Common myeloid progenitor, CD34-positive (primary cell): Measurements from ENCODE around the gene SYNPO2L.
A peak's percentile ranks its signal among the peaks of the same experiment; 100 is the strongest.

ENCODE experiments used
- CTCF ChIA-PET: fragments of 350-600 bp; sonication (Branson Sonifier 250); formaldehyde crosslinking; loops from one replicate; lab custom pipeline; 2021; ENCODE audit warnings: antibody characterized with exemption; lab: Charles Lee
- POLR2A ChIA-PET: fragments of 350-600 bp; sonication (Branson Sonifier 250); formaldehyde crosslinking; loops from one replicate; lab custom pipeline; 2021; ENCODE audit warnings: antibody characterized with exemption; lab: Charles Lee
- DNase-seq, 3 donors: peaks; one replicate each; pipeline versions ENCODE4 v3.0.0 to v3.0.0-alpha.2; 2013
- H3K27ac ChIP-seq, 2 experiments: 1 replicate in 1 of 2; 2 replicates in 1 of 2; pipeline ENCODE4 v1.7.0; 2013; ENCODE audit warnings: inconsistent platforms in 2 of 2, low read length in 2 of 2, mild to moderate bottlenecking in 2 of 2, low read depth in 1 of 2, moderate library complexity in 1 of 2; ENCODE audit not compliant: severe bottlenecking in 2 of 2, insufficient read depth in 1 of 2, poor library complexity in 1 of 2
- H3K27me3 ChIP-seq, 5 experiments: replicated peaks in 2 of 5; 1 replicate in 3 of 5; 2 replicates in 2 of 5; pipeline versions ENCODE4 v1.6.1 to v1.7.0; 2013; ENCODE audit warnings: low read length in 4 of 5, mild to moderate bottlenecking in 2 of 5, moderate library complexity in 2 of 5, inconsistent platforms in 1 of 5; ENCODE audit not compliant: insufficient read depth in 5 of 5, control insufficient read depth in 4 of 5
- H3K36me3 ChIP-seq, 4 experiments: 1 replicate in 2 of 4; 2 replicates in 2 of 4; pipeline versions ENCODE4 v1.6.1 to v1.7.0; 2013; ENCODE audit warnings: low read length in 3 of 4, control low read depth in 1 of 4, mild to moderate bottlenecking in 1 of 4; ENCODE audit not compliant: control insufficient read depth in 4 of 4, insufficient read depth in 4 of 4
- H3K4me1 ChIP-seq, 4 experiments: 1 replicate in 3 of 4; 2 replicates in 1 of 4; pipeline versions ENCODE4 v1.6.1 to v1.7.1; 2013; ENCODE audit warnings: low read length in 3 of 4, mild to moderate bottlenecking in 3 of 4, control low read depth in 1 of 4, inconsistent platforms in 1 of 4, moderate library complexity in 1 of 4; ENCODE audit not compliant: control insufficient read depth in 4 of 4, insufficient read depth in 4 of 4; ENCODE audit errors: control extremely low read depth in 1 of 4
- H3K4me3 ChIP-seq, 7 experiments: 1 replicate in 4 of 7; 2 replicates in 3 of 7; pipeline versions ENCODE4 v1.5.1 to v1.7.0; 2013; ENCODE audit warnings: mild to moderate bottlenecking in 7 of 7, low read length in 6 of 7, moderate library complexity in 6 of 7, inconsistent platforms in 2 of 7, low read depth in 2 of 7, control low read depth in 1 of 7; ENCODE audit not compliant: insufficient read depth in 4 of 7, control insufficient read depth in 1 of 7; ENCODE audit errors: extremely low read depth in 1 of 7
- H3K9me3 ChIP-seq, 5 experiments: 1 replicate in 4 of 5; 2 replicates in 1 of 5; pipeline versions ENCODE4 v1.6.1 to v1.7.1; 2013; ENCODE audit warnings: low read length in 4 of 5, mild to moderate bottlenecking in 2 of 5, inconsistent platforms in 1 of 5, low read depth in 1 of 5, moderate library complexity in 1 of 5; ENCODE audit not compliant: control insufficient read depth in 4 of 5, insufficient read depth in 2 of 5; ENCODE audit errors: control extremely low read depth in 1 of 5
- WGBS: methylation state at CpG from one replicate; pipeline ENCODE4 v1.1.5; 2013; ENCODE audit not compliant: insufficient coverage; 5-methylcytosine and 5-hydroxymethylcytosine counted together

The SYNPO2L gene

DNA sequence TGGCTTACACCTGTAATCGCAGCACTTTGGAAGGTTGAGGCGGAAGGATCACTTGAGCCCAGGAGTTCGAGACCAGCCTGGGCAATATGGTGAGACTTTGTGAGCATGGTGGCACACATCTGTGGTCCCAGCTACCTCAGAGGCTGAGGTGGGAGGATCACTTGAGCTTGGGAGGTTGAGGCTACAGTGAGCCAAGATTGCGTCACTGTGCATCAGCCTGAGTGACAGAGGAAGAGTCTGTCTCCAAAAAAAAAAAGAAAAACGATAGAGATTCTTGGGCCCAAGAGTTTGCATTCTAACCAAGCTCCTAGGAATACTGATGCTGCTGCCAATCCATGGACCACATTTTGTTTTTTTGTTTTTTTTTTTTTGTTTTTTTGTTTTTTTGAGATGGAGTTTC is 26.7 kb downstream of the SYNPO2L start:
- H3K27ac ChIP-seq: no peak overlapping the region
- 100% methylated on average over 5 of the region's 5 CpGs for WGBS
- ChIA-PET POLR2A (no interaction called here), CTCF (interaction anchor here (1.1 to 4.2 kb wide), 3 partner anchors 9 to 377 kb away, joined by 3 to 19 read pairs (median 3); partner anchors contain the start of gene MRPS16)
- no peaks in the 10 kb centered on the region for H3K9me3 ChIP-seq
- no peaks in the 10 kb centered on the region for H3K27me3 ChIP-seq
- no peak for DNase-seq
- H3K36me3 ChIP-seq: no peaks in the 10 kb centered on the region
- peaks cover 8 to 18% (median 13%) of the 10 kb centered on the region in 4 experiments for H3K4me1 ChIP-seq
- H3K4me3 ChIP-seq: no peak overlapping the region

DNA sequence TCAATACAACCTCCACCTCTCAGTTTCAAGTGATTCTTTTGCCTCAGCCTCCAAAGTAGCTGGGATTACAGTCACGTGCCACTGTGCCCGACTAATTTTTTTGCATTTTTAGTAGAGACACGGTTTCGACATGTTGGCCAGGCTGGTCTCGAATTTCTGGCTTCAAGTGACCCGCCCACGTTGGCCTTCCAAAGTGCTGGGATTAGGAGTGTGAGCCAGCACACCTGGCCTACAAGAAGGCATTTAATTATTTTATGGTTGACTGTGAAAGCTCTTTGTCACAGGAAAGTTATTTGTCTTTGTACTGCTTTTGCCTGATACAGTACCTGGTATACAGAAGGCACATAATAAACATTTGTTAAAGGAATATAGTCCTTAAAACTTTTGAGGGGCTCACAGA is 27.4 kb downstream of the SYNPO2L start:
- Histone ChIP-seq H3K4me1 (peaks cover 8 to 18% (median 13%) of the 10 kb centered on the region in 4 experiments), H3K36me3 (no peaks in the 10 kb centered on the region), H3K9me3 (no peaks in the 10 kb centered on the region), H3K27ac (no peak overlapping the region), H3K4me3 (no peak overlapping the region), H3K27me3 (no peaks in the 10 kb centered on the region)
- DNase-seq: no peak
- CTCF ChIA-PET: interaction anchor here (1.1 to 4.2 kb wide), 3 partner anchors 13 to 99 kb away, joined by 3 to 19 read pairs (median 9); no protein-coding TSS in a partner anchor
- WGBS: 94% methylated on average over 6 of the region's 7 CpGs
- POLR2A ChIA-PET: no interaction called here

DNA sequence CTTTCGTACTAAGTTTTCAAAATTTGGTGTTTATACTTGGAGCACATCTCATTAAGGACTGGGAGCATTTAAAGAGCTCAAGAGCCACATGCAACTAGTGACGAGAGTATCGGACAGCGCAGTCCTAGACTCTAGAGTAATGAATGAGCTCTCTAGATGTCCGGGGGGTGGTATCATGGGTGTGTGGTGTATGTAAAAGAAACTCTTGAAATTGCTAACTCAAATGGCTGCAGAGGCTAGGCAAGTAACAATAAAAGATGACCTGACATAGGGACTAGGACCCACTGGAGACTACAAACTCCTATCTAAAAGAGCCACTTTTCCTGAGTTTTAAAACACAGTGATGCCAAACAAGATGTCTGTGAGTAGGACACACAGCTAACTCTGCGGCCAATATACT is 28.5 kb downstream of the SYNPO2L start:
- Histone ChIP-seq H3K9me3 (no peaks in the 10 kb centered on the region), H3K27me3 (no peaks in the 10 kb centered on the region), H3K4me3 (peak overlapping the region in 1 of 7 experiments; percentile 11), H3K27ac (peak overlapping the region in 1 of 2 experiments; percentile 99), H3K36me3 (no peaks in the 10 kb centered on the region), H3K4me1 (peaks cover 8 to 18% (median 13%) of the 10 kb centered on the region in 4 experiments)
- WGBS: 96% methylated on average over 3 of the region's 6 CpGs
- CTCF ChIA-PET: interaction anchor here (0.9 to 4.2 kb wide), 5 partner anchors 17 to 98 kb away, joined by 3 to 19 read pairs (median 5); partner anchors contain the start of gene USP54
- POLR2A ChIA-PET: no interaction called here
- no peak for DNase-seq

DNA sequence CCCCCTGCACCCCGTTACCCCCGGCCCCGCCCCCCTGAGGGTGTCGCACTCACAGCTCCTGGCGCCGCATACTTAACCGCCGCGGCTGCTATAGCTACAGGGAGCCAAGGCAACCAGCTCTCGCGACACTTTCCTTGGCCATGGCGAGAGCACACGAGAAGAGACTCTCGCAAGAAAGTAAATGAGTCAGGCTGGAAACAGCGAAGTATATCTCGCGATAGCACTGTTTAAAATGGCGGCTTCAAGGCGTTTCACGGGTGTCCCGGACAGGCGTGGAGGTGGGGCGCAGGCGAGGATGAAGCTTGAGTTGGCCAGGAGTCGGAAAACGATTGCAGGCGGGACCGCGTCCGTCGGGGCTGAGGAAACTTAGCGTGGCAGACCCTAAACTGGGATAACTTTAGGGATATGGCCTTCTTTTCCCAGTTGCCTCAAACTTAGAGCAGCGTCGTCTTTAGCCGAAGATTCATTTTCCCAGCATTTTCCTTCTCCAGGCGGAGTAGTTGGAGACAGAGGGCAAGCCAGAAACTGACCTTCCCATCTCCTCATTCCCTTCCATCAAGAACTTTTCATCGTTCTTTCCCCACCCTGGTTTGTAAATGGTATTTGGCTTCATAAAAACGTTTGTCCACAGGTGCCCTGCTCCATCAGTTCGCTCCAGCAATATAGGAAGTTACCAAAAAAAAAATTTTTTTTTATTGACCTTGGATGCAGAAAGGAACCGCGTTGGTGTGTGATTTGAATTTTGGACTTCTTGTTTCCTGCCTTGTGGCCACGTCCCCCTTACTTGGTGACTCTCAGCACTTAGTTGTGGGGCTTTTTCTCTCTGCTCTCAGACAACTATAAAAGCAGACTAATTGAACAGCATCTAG is 29.7 kb downstream of the SYNPO2L start:
- WGBS: under 1% methylated on average over 35 of the region's 42 CpGs
- peak overlapping the region; percentile 68 to 98 (median 92) for H3K4me3 ChIP-seq
- H3K27me3 ChIP-seq: no peaks in the 10 kb centered on the region
- DNase-seq: peak; percentile 99
- no peaks in the 10 kb centered on the region for H3K9me3 ChIP-seq
- peak overlapping the region; percentile 96 to 99 for H3K27ac ChIP-seq
- ChIA-PET POLR2A (interaction anchor here (0.6 to 1.0 kb wide), 4 partner anchors 118 to 1122 kb away, joined by 3 read pairs; partner anchors contain the start of genes PPP3CB and SEC24C), CTCF (interaction anchor here (0.7 to 4.2 kb wide), 3 partner anchors 18 to 96 kb away, joined by 3 to 19 read pairs (median 7); no protein-coding TSS in a partner anchor)
- H3K4me1 ChIP-seq: peaks cover 8 to 18% (median 13%) of the 10 kb centered on the region in 4 experiments
- no peaks in the 10 kb centered on the region for H3K36me3 ChIP-seq

DNA sequence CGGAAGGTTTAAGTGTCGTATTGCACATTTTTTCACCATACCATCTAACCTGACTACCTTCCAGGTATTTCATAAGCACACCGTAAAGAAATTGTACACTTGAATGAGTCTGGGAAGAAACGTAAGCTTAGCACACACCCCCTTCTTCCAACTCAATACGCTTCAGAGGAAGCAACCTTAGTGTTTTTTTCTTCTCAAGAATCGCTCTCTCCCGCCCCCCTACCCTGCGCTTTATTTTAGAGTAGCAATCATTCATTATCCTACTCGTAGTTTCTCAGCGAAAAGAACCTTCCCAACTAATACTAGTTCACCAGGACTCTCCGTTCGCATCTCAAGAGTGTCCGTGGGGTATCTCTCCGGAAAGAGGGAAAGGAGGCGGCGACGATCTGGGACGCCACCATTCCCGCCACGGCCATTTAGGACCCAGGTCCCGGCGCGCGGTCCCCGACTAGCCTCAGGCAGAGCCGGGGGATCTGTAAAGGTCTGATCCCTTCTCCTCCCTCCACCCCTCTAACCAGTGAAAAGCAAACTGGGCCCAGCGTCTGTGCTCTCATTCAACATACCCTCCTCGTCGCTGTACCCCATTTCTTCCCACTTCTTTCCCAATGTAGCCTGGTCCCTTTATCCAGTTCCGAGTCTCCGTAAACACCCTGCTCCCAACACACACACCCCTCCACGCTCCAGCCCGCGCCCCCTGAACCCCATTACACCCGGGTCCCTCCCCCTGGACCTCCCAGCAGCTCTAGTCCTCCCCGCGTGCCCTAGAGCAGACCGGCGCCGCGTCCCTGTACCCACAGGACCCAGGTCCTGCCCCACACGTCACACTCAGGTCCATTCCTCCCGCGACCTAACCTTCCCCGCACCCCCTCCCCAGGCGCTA is 30.6 kb downstream of the SYNPO2L start:
- DNase-seq: peak; percentile 45 to 67 (median 55)
- ChIA-PET POLR2A (interaction anchor here (0.6 to 1.0 kb wide), 3 partner anchors 119 to 628 kb away, joined by 3 read pairs; partner anchors contain the start of genes PPP3CB and SEC24C), CTCF (interaction anchor here (0.7 to 4.2 kb wide), 4 partner anchors 19 to 96 kb away, joined by 3 to 19 read pairs (median 5); no protein-coding TSS in a partner anchor)
- H3K4me3 ChIP-seq: peak overlapping the region; percentile 68 to 98 (median 92)
- H3K36me3 ChIP-seq: no peaks in the 10 kb centered on the region
- WGBS: 0% methylated on average over 33 of the region's 46 CpGs
- peaks cover 8 to 18% (median 13%) of the 10 kb centered on the region in 4 experiments for H3K4me1 ChIP-seq
- H3K9me3 ChIP-seq: no peaks in the 10 kb centered on the region
- H3K27me3 ChIP-seq: no peaks in the 10 kb centered on the region
- peak overlapping the region; percentile 81 to 99 for H3K27ac ChIP-seq

DNA sequence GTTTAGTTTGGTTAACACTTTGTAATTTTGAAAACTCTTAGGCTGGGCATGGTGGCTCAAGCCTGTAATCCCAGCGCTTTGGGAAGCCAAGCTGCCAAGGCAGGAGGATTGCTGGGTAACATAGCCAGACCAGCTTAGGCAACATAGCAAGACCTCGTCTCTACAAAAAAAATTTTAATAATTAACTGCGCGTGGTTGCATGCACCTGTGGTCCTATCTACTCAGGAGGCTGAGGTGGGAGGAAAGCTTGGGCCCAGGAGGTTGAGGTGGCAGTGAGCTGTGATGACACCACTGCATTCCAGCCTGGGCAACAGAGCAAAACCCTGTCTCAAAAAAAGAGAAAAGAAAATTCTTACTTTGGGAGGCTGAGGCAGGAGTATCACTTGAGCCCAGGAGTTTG is 32.8 kb downstream of the SYNPO2L start:
- POLR2A ChIA-PET: no interaction called here
- 100% methylated on average over 4 of the region's 4 CpGs for WGBS
- H3K36me3 ChIP-seq: no peaks in the 10 kb centered on the region
- no peaks in the 10 kb centered on the region for H3K27me3 ChIP-seq
- no peak for DNase-seq
- H3K4me3 ChIP-seq: no peak overlapping the region
- H3K4me1 ChIP-seq: peaks cover 8 to 18% (median 13%) of the 10 kb centered on the region in 4 experiments
- no peaks in the 10 kb centered on the region for H3K9me3 ChIP-seq
- no peak overlapping the region for H3K27ac ChIP-seq
- CTCF ChIA-PET: interaction anchor here (1.1 to 1.5 kb wide), 2 partner anchors 13 to 22 kb away, joined by 4 to 7 read pairs; no protein-coding TSS in a partner anchor
